Spleen (tissue), 11 donors: Measurements from ENCODE around the gene INO80D. TPM values are rescaled to one million over a fixed set of nuclear protein-coding genes. Genes with fewer than 3 reads are reported as not detected.

ENCODE experiments used
- polyA plus RNA-seq, 3 donors: library from polyadenylated mRNA; stranded (reverse); fragments of 200-250 nt; gene quantifications; one replicate each; pipeline ENCODE4 v1.2.1, GENCODE V29; 2013
- small RNA-seq, 4 donors: library from RNA; depleted of rRNA; stranded (forward); fragments of <200 nt; gene quantifications; one replicate each; pipeline ENCODE3, GENCODE V24; 2016
- total RNA-seq, 7 donors: library from RNA; depleted of rRNA in 3 of 7; stranded (reverse); fragments of >200 nt in 3 of 7; fragmentation: NEBNext Ultra II Directional in 4 of 7; extraction: Animal tissue kit (Norgen Biotek cat#: 25700) in 4 of 7; gene quantifications; one replicate each; pipeline versions ENCODE4 v1.1.0 to v1.2.1, GENCODE V29; 2016 to 2021
- donor health status: healthy with polysubstance abuse.
- donor health status: DM: no; HTN: no; CAD: no; lungs with moderate emphysema.
- donor health status: DM: no; HTN: no; CAD: no.
- donor health status: Bipolar disorder and iron deficiency.
- donor health status: healthy.
- donor health status: DM: no; HTN: no; CAD: no.
- donor health status: DM: yes; HTN: yes; CAD: no.

Gene INO80D
- total and polyA plus RNA-seq, 10 donors = 1.6 to 39.8 (median 29.1) TPM

Small RNA genes lying within 50 kb of the gene (small RNA-seq; reads per million reads assigned to genes)
- 0 reads per million in 4 donors for gene RF00006
- gene RF00019 = 0 reads per million in 4 donors

Other genes starting within 250 kb of the INO80D start
- 10 to 100 TPM; 62.6 to 93.6 (median 66.5) TPM for gene NDUFS1, start 73.3 kb upstream of the INO80D start, total RNA-seq
- gene NDUFS1, start 73.3 kb upstream of the INO80D start, polyA plus RNA-seq = 10 to 100 TPM in 2 of 3 donors, 1 to 10 TPM in 1; 9.0 to 15.0 (median 13.4) TPM
- gene EEF1B2, start 73.7 kb upstream of the INO80D start, total RNA-seq = 100 to 1,000 TPM; 351 to 658 (median 504) TPM
- gene EEF1B2, start 73.7 kb upstream of the INO80D start, polyA plus RNA-seq = 1,000 to 10,000 TPM; 1,430 to 1,930 (median 1,673) TPM
- 10 to 100 TPM in 6 of 7 donors, 1 to 10 TPM in 1; 8.6 to 14.7 (median 13.4) TPM for gene ZDBF2, start 188.5 kb upstream of the INO80D start, total RNA-seq
- gene ZDBF2, start 188.5 kb upstream of the INO80D start, polyA plus RNA-seq = 1 to 10 TPM; 1.2 to 1.3 (median 1.2) TPM